CD14-positive monocyte (primary cell): ENCODE data around the gene GPR101. TPM values are rescaled to one million over a fixed set of nuclear protein-coding genes. Genes with fewer than 3 reads are reported as not detected.

Source experiments
- DNase-seq, 3 donors: peaks; one replicate each; pipeline ENCODE4 v3.0.0-alpha.2; 2011 to 2022
- H2AFZ ChIP-seq: 2 replicates; pipeline ENCODE4 v1.6.0; 2012; ENCODE audit warnings: mild to moderate bottlenecking, low read depth, low read length, inconsistent platforms; ENCODE audit not compliant: insufficient read depth, poor library complexity, severe bottlenecking
- H3K27ac ChIP-seq, 2 donors: 1 replicate in 1 of 2; 2 replicates in 1 of 2; pipeline ENCODE4 v1.5.1; 2012 to 2013; ENCODE audit warnings: low read length in 2 of 2, control low read depth in 1 of 2, inconsistent platforms in 1 of 2, low read depth in 1 of 2, mild to moderate bottlenecking in 1 of 2
- H3K27me3 ChIP-seq, 2 donors: one replicate each; pipeline versions ENCODE4 v1.6.0 to v1.6.1; 2011 to 2013; ENCODE audit warnings: low read length in 2 of 2; ENCODE audit not compliant: control insufficient read depth in 2 of 2, insufficient read depth in 2 of 2
- H3K36me3 ChIP-seq, 2 donors: replicated peaks in 1 of 2; 1 replicate in 1 of 2; 2 replicates in 1 of 2; pipeline versions ENCODE4 v1.5.1 to v1.6.1; 2012 to 2013; ENCODE audit warnings: low read length in 2 of 2, control low read depth in 1 of 2, inconsistent platforms in 1 of 2, mild to moderate bottlenecking in 1 of 2; ENCODE audit not compliant: insufficient read depth in 2 of 2, control insufficient read depth in 1 of 2
- H3K4me1 ChIP-seq, 2 donors: 1 replicate in 1 of 2; 2 replicates in 1 of 2; pipeline versions ENCODE4 v1.5.1 to v1.6.1; 2012 to 2013; ENCODE audit warnings: low read length in 2 of 2, control low read depth in 1 of 2, inconsistent platforms in 1 of 2, mild to moderate bottlenecking in 1 of 2, moderate library complexity in 1 of 2; ENCODE audit not compliant: insufficient read depth in 2 of 2, control insufficient read depth in 1 of 2
- H3K4me2 ChIP-seq: replicated peaks from 2 replicates; pipeline ENCODE3; 2012; ENCODE audit warnings: low read length, moderate library complexity, mild to moderate bottlenecking; ENCODE audit not compliant: poor library complexity, severe bottlenecking; ENCODE audit errors: extremely low read depth
- H3K4me3 ChIP-seq, 3 experiments: fragments of 200-600 bp in 1 of 3; sonication (generic) in 1 of 3; replicated peaks in 1 of 3; 1 replicate in 2 of 3; 2 replicates in 1 of 3; pipeline ENCODE4 v1.5.1; 2011 to 2013; ENCODE audit warnings: low read length in 3 of 3, mild to moderate bottlenecking in 3 of 3, control low read depth in 2 of 3, low read depth in 2 of 3, inconsistent platforms in 1 of 3, moderate library complexity in 1 of 3
- H3K79me2 ChIP-seq: 2 replicates; pipeline ENCODE4 v1.6.0; 2012; ENCODE audit warnings: mild to moderate bottlenecking, control low read depth, inconsistent platforms, low read length, moderate library complexity; ENCODE audit not compliant: insufficient read depth
- H3K9ac ChIP-seq: 2 replicates; pipeline ENCODE4 v1.6.0; 2017; ENCODE audit warnings: low read length, mild to moderate bottlenecking; ENCODE audit not compliant: insufficient read depth, poor library complexity, severe bottlenecking
- H3K9me3 ChIP-seq, 2 donors: replicated peaks in 1 of 2; 1 replicate in 1 of 2; 2 replicates in 1 of 2; pipeline versions ENCODE4 v1.5.1 to v1.6.1; 2012 to 2013; ENCODE audit warnings: low read length in 2 of 2, control low read depth in 1 of 2; ENCODE audit not compliant: control insufficient read depth in 1 of 2, insufficient read depth in 1 of 2
- H4K20me1 ChIP-seq: 2 replicates; pipeline ENCODE4 v1.6.0; 2012; ENCODE audit warnings: mild to moderate bottlenecking, low read length, control low read depth, moderate library complexity; ENCODE audit not compliant: insufficient read depth
- H3K27ac Mint-ChIP-seq, 7 donors: one replicate each; pipeline ENCODE4 v1.8.0; 2020; ENCODE audit warnings: mild to moderate bottlenecking in 7 of 7, mixed read lengths in 7 of 7, moderate library complexity in 6 of 7, inconsistent platforms in 2 of 7
- H3K27me3 Mint-ChIP-seq, 3 donors: one replicate each; pipeline ENCODE4 v1.8.0; 2021 to 2022; ENCODE audit warnings: low read depth in 3 of 3, mild to moderate bottlenecking in 3 of 3, mixed read lengths in 3 of 3, moderate library complexity in 3 of 3, inconsistent platforms in 1 of 3
- H3K36me3 Mint-ChIP-seq, 2 donors: one replicate each; pipeline ENCODE4 v1.8.0; 2020; ENCODE audit warnings: mixed read lengths in 2 of 2, inconsistent platforms in 1 of 2, mild to moderate bottlenecking in 1 of 2
- H3K4me1 Mint-ChIP-seq: one replicate; pipeline ENCODE4 v1.8.0; 2020; ENCODE audit warnings: mild to moderate bottlenecking, mixed read lengths
- H3K4me3 Mint-ChIP-seq, 2 donors: one replicate each; pipeline ENCODE4 v1.8.0; 2020; ENCODE audit warnings: mild to moderate bottlenecking in 2 of 2, mixed read lengths in 2 of 2, moderate library complexity in 1 of 2
- H3K9me3 Mint-ChIP-seq, 7 donors: one replicate each; pipeline ENCODE4 v1.8.0; 2020 to 2022; ENCODE audit warnings: mixed read lengths in 7 of 7, mild to moderate bottlenecking in 6 of 7, moderate library complexity in 6 of 7, inconsistent platforms in 2 of 7
- WGBS: methylation state at CpG from one replicate; pipeline ENCODE4 v1.1.5; 2013; ENCODE audit warnings: missing lambda C conversion rate; ENCODE audit not compliant: insufficient coverage; 5-methylcytosine and 5-hydroxymethylcytosine counted together
- intact Hi-C, 2 donors: fragments of 100-400 bp; cut with micrococcal nuclease; formaldehyde crosslinking; loops; one replicate each; pipeline versions ENCODE4 v1.15.0 to v1.15.1; 2023
- polyA plus RNA-seq, 3 donors: library from polyadenylated mRNA; depleted of rRNA in 1 of 3; unstranded in 2 of 3; stranded (reverse) in 1 of 3; fragments of 300-500 nt in 2 of 3; fragments of >200 nt in 1 of 3; fragmentation: Illumina TruSeq in 2 of 3; gene quantifications; 1 replicate in 2 of 3; 2 replicates in 1 of 3; pipeline ENCODE4 v1.2.3, GENCODE V29; 2012 to 2021
- TF ChIP-seq, protein P1 (sequence below): fragments of 200-600 bp; IDR thresholded peaks from one replicate; pipeline ENCODE4 v1.8.0; 2022; ENCODE audit warnings: antibody characterized with exemption, mild to moderate bottlenecking

Gene GPR101
- polyA plus RNA-seq, 3 donors: not detected

DNA sequence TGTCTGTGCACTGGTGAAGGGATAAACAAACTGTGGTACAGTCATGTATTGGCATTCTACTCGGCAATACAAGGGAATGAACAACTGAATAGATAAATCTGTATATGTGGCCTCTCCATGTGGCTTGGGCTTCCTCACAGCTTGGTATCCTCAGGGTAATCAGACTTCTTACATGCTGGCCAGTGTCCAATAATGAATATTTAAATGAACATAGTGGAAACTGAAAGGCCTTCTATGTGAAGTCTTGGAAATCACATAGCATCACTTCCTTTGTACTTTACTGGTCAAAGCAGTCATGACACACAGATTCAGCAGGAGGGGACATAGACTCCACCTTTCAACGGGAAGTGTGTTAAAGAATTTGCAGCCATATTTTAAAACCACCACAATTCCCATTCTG is 33.4 kb upstream of the GPR101 start:
- intact Hi-C loops: no loop called here
- Mint-ChIP-seq H3K4me1 (no peaks in the 10 kb centered on the region), H3K4me3 (no peak overlapping the region), H3K27me3 (peaks cover 2 to 8% (median 2%) of the 10 kb centered on the region in 3 donors), H3K27ac (no peak overlapping the region), H3K9me3 (peaks cover 0 to 2% (median 0%) of the 10 kb centered on the region in 7 donors), H3K36me3 (no peaks in the 10 kb centered on the region)
- Histone ChIP-seq H3K4me3 (no peak overlapping the region), H3K27me3 (peaks cover 0 to 2% of the 10 kb centered on the region in 2 donors), H3K9me3 (no peaks in the 10 kb centered on the region), H3K27ac (no peak overlapping the region), H3K4me1 (no peaks in the 10 kb centered on the region), H3K9ac (no peak overlapping the region), H3K36me3 (no peaks in the 10 kb centered on the region), H3K79me2 (no peaks in the 10 kb centered on the region), H4K20me1 (no peaks in the 10 kb centered on the region), H2AFZ (no peak overlapping the region), H3K4me2 (no peak overlapping the region)
- DNase-seq: no peak
- TF ChIP-seq, protein P1, sequence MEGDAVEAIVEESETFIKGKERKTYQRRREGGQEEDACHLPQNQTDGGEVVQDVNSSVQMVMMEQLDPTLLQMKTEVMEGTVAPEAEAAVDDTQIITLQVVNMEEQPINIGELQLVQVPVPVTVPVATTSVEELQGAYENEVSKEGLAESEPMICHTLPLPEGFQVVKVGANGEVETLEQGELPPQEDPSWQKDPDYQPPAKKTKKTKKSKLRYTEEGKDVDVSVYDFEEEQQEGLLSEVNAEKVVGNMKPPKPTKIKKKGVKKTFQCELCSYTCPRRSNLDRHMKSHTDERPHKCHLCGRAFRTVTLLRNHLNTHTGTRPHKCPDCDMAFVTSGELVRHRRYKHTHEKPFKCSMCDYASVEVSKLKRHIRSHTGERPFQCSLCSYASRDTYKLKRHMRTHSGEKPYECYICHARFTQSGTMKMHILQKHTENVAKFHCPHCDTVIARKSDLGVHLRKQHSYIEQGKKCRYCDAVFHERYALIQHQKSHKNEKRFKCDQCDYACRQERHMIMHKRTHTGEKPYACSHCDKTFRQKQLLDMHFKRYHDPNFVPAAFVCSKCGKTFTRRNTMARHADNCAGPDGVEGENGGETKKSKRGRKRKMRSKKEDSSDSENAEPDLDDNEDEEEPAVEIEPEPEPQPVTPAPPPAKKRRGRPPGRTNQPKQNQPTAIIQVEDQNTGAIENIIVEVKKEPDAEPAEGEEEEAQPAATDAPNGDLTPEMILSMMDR: no peak
- WGBS: no CpG with 5 or more reads among the region's 2 CpGs

DNA sequence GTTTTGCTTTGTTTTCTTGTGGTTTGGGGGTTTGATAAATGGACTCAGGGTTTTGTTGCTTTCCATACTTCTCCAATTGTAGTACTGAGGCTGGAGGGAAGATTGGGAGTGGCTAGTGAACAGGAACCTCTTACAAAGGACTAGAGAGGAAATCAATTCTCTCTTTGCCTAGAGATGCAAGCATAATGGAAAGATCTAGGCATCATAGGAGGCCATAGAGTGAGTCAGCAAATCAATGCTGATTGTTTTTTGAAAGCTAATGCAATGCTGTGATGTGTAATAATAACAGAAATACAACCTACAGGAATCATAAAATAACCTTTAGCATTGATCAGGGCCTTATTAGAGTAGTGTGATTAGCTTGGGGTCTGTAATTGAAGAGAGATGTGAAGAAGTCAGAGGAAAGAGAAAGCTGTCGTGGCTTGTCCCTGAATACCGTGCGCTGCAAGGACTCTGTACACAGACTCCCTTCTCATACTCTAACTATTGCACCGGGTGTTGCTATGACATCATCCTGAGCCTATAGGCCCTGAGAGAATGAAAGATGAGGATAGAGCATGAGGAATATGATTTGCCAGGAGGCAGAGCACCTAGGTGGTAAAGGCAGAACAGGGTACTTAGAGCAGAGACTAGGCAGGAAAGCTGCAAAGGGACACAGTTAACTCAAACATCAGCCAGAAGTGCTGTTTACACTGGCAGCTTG is 29.3 kb upstream of the GPR101 start:
- H3K79me2 ChIP-seq: no peaks in the 10 kb centered on the region
- no peak overlapping the region for H3K4me3 ChIP-seq
- Mint-ChIP-seq H3K36me3 (no peaks in the 10 kb centered on the region), H3K27ac (peak overlapping the region in 1 of 7 donors; percentile 80), H3K27me3 (peaks cover 2 to 8% (median 2%) of the 10 kb centered on the region in 3 donors), H3K9me3 (peaks cover 0 to 2% (median 0%) of the 10 kb centered on the region in 7 donors), H3K4me3 (no peak overlapping the region), H3K4me1 (no peaks in the 10 kb centered on the region)
- no peak overlapping the region for H3K27ac ChIP-seq
- intact Hi-C loops: no loop called here
- H3K4me2 ChIP-seq: no peak overlapping the region
- no CpG with 5 or more reads among the region's 4 CpGs for WGBS
- TF ChIP-seq, protein P1: no peak
- H3K4me1 ChIP-seq: no peaks in the 10 kb centered on the region
- H3K9me3 ChIP-seq: no peaks in the 10 kb centered on the region
- no peak overlapping the region for H2AFZ ChIP-seq
- no peak for DNase-seq
- H3K27me3 ChIP-seq: no peaks in the 10 kb centered on the region
- H4K20me1 ChIP-seq: no peaks in the 10 kb centered on the region
- H3K9ac ChIP-seq: no peak overlapping the region
- no peaks in the 10 kb centered on the region for H3K36me3 ChIP-seq
